ENCODE measurements around the gene GABARAPL1.
"Not testable (repeated sequence)": the region's sequence is repeated elsewhere in the genome, so short reads cannot be mapped to it uniquely, and the experiment has no call there.

GABARAPL1 gene

DNA sequence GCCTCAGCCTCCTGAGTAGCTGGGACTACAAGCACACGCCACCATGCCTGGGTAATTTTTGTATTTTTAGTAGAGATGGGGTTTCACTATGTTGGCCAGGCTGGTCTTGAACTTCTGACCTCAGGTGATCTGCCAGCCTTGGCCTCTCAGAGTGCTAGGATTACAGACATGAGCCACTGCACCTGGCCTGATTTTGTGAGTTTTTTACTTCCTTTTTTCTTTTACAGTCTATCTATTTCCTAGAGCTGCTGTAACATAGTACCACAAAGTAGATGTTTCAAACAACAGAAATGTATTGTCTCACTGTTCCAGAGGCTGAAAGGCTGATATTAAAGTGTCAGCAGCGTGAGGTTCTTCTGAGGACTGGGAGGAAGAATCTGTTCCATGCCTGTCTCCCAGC, 8.2 kb upstream of the GABARAPL1 start:
- peak; percentile 18 for DNase-seq

DNA sequence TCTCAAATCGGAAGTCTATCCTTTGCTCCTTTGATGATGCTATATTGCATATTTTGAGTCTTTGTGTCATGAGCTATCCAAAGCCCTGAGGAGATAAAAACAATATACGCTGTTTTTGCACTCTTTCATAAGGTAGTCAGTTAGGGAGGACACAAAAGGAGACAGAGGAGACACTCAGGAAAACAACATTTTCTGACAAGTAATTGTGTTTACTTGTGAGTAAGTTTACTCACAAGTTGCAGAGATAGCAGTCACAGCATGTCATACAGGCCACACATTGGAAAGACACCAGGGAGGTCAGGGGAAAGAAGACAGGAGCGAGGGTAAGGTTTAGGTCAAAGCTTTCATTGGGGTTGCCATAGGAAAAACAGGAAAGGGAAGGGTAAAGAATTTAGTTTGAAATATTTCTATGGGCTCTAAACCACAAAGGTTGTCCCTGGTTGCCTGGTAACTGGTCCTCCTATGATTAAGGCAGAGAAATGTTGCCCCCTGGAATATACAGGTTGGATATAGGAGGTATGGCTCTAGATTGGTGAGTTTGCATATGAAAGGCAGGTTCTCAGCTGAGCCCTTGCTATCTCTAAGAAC, 7.4 kb upstream of the GABARAPL1 start:
- DNase-seq, result peak; percentile 68

DNA sequence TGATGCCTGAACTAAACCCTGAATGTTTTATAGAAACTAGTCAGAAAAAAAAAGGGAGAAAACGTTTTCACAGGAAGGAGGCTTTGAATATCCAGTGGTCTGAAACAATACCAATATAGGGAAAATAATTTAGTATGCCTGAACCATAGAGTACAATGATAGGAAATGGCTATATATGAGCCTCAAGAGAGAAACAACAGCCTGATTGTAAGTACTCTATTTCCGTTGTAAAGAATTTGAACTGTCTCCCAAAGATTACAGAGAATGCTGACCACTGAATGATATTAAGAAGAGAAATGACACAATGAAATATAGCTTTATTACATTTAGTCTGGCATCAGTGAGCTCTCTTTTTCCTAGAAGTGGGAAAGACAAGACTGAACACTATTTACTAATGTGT, 5.5 kb upstream of the GABARAPL1 start:
- DNase-seq, result no peak

DNA sequence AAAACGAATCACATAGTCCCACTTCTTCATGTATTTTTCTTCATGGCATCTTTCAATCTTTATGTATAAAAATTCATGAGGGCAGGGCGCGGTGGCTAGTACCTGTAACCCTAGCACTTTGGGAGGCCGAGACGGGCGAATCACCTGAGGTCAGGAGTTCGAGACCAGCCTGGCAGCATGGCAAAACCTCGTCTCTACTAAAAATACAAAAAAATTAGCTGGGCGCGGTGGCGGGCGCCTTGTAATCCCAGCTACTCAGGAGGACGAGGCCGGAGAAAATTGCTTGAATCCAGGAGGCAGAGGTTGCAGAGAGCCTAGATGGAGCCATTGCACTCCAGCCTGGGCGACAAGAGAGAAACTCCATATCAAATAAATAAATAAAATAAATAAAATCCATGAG, 2.5 kb upstream of the GABARAPL1 start:
- DNase-seq, result peak; percentile 40

DNA sequence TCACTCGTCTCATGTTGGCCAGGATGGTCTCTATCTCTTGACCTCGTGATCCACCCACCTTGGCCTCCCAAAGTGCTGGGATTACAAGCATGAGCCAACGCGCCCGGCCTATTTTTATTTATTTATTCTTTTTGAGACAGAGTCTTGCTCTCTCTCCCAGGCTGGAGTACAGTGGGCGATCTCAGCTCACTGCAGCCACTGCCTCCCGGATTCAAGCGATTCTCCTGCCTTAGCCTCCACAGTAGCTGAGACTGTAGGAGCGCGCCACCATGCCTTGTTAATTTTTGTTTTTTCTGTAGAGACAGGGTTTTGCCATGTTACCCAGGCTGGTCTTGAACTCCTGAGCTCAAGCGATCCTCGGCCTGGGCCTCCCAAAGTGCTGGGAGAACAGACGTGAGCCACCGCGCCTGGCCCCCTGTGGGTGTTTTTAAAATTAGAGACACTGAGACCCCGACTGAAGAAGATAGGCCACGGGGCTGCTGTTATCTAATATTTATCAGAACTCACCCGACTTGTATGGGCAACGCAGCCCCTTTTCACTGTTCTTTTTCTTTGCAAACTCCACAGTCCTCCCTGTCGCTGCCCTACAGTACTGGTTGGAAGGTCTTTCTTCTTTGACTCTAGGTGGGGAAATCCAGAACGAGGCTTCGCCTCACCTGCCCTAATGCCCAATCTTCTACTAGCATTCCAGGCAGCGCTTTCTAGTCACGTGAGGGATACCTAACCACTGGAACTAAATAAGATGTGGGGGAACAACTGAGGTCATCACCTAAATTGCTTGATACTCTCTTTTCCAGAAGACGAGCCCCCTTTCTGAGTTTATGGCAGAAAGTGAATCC, 1.4 kb upstream of the GABARAPL1 start:
- DNase-seq, result peak; percentile 48

DNA sequence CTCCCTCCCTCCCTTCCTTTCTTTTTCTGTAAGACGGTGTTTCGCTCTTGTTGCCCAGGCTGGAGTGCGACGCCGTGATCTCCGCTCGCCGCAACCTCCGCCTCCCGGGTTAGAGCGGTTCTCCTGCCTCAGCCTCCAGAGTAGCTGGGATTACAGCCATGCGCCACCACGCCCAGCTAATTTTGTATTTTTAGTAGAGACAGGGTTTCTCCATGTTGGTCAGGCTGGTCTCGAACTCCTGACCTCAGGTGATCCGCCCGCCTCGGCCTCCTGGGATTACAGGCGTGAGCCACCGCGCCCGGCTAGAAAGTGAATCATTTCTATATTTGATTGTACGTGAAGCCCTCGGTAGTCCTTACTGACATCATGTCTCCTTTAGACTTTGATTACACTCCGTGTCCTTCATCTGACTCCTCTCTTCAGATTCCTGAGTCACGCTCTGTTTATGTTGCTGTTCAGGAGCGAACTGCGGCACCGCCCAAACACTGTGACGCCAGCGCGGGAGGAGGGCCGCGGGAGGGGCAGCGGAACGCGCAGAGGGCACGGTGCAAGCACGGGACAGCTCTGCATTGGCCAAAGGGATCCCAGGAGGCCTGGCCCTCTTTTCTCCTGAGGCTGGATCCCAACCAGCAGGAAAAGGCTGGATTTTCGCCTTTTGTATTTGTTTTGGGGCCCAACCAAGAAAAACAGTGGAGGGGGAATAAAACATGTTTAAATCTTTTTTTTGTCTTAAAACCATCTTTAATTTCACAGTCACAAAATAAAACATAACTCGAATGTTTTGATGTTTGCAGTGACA, 538 bp upstream of the GABARAPL1 start:
- peak; percentile 99 for DNase-seq

DNA sequence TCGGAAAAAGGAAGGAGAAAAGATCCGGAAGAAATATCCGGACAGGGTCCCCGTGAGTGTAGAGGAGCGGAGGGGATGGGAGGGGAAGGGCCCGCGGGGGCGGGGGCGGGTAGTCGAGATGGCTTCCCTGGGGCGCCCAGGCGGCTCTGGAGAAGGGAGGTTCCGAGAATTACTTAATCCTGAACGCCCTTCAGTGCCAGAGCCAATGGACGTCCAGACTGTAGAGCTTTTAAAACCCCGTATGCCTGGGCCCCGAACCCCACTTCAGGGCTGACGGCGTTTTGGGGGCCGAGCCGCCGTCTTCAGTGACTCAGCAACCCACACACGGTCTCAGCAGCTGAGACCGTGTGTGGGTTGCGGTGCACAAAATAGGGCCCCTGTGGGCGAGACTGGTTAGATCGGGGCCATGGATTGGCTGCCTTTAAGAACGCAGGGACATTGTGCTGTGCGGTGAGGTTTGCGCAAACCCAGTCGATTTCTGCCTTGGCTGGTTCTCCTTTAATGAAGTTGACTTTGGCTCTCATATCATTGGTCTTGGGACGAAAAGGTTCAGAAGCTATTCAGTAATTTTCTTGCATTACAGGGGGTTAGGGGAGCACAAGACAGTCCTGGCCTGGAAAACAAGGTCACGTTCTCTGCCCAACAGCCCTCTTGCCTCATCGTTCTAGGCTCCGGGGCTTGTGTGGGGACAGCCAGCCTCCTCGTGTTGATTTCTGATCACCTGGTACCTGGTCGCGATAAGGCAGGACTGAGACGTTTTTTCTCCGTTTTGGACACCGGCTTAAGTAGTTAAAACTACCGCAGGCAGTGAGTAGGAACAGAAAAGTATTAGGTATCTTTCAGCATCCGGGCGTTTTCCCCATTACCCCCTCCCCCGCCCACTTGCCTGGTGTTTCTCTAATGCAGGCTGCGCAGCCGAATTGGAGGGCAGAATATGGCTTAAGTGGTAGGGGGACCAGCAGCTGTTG, 775 bp downstream of the GABARAPL1 start:
- peak; percentile 84 for DNase-seq

DNA sequence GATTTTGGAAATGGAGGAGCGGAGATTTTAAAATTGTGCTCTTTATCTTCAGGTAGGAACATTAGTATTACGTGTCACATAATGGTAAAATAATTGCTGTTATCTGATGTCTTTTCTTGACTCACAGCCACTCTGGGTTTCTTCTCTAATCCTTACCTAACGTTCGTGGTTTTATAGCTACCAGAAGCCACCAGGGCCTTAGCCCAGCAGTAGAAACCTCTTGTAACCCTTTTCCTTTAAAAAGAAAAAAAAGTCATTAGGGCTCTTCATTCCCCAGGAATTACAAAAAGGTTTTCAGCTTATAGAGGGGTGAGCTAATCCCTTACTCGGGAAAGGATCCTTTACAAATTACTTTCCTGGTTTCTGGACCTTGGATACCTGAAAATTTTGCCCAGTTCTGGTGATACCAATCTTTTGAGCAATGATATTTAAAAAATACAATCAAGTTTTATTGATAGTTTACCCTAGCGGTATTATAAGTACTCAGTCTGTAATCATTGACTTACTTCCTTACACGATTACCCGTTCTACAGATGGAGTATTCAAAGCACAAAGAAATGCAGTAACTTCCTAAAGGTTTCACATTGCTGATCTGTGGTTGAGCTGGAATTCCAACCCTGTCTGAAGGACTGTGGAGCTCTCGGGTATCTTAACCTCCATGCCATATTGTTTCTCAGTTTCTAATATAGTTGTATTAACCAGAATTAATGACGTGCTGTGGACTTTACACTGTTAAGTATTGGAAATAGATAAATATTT, 1.6 kb downstream of the GABARAPL1 start:
- DNase-seq, result peak; percentile 57

DNA sequence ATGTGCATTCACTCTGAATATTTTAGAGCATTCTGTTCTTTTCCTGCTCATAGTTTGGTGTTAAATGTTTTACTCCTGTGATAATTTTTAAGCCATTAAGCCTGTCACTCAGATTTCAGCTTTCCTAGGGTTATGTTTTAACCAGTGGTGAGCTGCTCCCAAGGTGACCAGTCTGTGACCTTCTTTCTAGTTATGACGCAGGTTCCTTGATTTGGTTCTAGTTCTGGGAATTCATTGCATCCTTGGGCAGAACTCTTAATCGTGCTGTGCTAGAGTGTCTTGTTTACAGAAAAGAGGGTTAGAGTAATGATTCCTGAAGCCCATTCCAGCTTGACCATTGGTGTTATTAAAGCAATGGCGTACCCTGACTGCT, 2.2 kb downstream of the GABARAPL1 start:
- no peak for DNase-seq

DNA sequence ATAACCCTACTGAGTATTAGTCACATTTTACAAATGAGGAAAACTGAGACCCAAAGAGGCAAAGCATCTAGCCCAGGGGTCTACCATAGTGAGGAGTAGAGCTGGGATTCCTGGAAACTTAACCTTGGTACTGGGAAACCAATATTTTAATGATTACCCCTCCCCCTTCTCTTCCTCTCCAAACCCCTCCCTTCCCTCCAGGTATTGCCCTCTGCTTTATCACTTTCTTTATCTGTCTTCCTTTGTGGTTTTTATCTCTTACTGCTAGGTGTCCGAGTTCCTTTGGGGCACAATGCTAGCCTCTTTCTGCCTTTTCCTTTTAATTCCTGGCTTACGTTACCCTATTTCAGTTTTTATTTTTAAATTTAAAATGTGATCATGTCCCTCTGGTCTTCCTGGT, 2.8 kb downstream of the GABARAPL1 start:
- no peak for DNase-seq

DNA sequence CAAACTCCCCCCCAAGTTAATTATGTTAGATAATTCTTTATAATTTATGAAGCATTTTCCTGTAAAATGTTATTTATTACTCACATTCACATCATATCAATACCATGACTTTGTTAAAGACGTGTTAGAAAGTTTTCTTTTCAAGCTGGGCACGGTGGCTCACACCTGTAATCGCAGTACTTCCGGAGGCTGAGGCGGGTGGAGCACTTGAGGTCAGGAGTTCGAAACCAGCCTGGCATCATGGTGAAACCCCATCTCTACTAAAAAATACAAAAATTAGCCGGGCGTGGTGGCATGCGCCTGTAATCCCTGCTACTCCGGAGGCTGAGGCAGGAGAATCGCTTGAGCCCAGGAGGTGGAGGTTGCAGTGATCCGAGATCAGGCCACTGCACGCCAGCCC, 3.3 kb downstream of the GABARAPL1 start:
- DNase-seq, result peak; percentile 39

DNA sequence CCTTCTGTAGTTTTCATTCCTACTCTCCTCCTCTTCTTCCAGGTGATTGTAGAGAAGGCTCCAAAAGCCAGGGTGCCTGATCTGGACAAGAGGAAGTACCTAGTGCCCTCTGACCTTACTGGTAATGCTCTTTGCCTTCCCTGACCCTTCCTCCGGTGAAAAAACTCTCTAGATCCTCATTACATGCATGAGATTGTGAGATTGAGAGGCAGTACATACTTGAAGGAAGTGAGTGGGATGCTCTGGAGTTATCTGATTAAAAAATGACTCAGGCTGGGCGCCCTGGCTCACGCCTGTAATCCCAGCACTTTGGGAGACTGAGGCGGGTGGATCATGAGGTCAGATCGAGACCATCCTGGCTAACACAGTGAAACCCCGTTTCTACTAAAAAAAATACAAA, 5.3 kb downstream of the GABARAPL1 start:
- no peak for DNase-seq

DNA sequence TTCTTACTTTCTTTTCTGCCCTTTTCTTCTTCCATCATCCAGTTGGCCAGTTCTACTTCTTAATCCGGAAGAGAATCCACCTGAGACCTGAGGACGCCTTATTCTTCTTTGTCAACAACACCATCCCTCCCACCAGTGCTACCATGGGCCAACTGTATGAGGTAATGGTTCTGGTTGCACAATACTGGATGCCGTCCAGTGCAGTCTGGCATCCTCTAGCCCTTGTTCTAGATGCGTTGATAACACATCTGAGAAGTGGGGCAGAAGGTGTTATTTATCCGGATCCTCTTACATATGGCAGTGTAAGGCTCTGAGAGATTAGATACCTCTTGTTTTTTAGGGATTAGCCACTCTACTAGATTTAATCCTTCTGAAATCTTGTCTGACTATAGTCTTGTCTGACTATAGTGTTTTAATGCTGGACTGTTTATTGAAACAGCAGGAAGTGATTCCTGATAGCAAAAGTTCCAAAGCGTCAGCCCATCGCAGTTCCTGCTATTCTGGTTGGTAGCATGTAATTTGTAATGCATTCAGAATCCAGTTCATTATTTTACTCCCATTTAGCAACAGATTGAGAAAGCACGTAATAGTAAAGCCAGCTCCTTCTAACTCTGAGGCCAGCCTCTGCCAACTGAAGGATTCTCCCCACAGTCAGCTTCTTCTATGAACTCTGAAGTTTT, 7.9 kb downstream of the GABARAPL1 start:
- peak; percentile 36 for DNase-seq

DNA sequence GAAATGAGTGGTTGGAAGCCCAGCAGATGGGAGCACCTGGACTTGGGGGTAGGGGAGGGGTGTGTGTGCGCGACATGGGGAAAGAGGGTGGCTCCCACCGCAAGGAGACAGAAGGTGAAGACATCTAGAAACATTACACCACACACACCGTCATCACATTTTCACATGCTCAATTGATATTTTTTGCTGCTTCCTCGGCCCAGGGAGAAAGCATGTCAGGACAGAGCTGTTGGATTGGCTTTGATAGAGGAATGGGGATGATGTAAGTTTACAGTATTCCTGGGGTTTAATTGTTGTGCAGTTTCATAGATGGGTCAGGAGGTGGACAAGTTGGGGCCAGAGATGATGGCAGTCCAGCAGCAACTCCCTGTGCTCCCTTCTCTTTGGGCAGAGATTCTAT, 9.2 kb downstream of the GABARAPL1 start:
- DNase-seq, result no peak

DNA sequence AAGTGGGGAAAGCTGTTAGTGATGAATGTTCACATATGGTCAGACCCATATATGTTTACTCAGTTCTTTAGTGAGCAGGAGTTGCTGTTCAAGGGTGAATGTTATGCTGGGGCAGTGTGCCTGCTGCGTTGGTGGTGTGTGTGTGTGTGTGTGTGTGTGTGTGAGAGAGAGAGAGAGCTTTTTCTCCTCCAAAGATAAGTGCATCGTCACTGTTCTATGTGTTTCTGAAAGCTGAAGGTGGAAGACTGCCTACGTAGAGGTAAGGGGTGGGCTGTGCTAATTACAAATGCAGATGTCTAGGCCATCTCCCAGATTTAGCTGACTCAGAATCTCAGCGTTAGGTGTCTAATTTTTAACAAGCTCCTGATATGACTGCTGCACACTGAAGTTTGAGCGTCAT, 10.5 kb downstream of the GABARAPL1 start:
- DNase-seq, result no peak

DNA sequence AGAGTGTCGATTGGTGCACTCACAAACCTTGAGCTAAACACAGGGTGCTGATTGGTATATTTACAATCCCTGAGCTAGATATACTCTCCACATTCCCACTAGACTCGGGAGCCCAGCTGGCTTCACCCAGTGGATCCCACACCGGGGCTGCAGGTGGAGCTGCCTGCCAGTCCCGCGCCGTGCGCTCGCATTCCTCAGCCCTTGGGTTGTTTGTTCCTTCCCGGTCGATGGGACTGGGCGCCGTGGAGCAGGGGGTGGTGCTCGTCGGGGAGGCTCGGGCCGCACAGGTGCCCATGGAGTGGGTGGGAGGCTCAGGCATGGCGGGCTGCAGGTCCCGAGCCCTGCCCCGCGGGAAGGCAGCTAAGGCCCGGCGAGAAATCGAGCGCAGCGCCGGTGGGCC, 12.7 kb downstream of the GABARAPL1 start:
- not testable (repeated sequence) for DNase-seq

DNA sequence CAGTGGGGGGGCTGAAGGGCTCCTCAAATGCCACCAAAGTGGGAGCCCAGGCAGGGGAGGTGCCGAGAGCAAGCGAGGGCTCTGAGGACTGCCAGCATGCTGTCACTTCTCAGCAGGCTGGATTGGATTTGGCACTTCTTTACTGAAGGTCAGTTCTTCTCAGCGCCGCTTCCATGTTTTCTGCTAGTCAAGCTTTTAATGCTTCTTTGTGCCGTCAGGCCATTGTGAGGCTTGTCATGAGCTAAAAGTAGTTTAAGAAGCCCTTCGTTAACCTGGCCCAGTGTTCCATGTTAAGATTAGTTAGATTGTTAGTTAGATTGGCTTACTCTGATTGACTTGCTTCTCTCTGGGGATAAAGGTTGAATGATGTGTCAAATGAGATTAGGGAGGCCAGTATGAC, 13.4 kb downstream of the GABARAPL1 start:
- no peak for DNase-seq

DNA sequence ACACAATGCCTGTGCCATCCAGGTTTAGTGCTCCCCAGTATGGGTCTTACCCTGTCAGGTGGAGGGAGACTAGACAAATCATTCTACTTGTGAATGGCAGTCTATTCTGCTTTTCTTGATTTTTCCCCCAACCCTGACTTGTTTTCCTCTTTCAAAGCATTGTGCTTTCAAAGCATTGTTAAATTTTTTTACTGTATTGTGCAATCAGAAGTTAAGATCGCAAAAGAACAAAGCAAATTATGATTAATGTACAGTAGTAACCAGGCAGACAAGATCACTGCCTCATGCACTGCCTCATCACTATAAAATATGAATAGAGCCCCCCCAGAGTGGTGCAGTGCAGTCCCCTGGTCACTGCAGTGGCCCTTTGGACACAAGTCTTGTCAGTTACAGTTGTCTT, 14.1 kb downstream of the GABARAPL1 start:
- no peak for DNase-seq

DNA sequence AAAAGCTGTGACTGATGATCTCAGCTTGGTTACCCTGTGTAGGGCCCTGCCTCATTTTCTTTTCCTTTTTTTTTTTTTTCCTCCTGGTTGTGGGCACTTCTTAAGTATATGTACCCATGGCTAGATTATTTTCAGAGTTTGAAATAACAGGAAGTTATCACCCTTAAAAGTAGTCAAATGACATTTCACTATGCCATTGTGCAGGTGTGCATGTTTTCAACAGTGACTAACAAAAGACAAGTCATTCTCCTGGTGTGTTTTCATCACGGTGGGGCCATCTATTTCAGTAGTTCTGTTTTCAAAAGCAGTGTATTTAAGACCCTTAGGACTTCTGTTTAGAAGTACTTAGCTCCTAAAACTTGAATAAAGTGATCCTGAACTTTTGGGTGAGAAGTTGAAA, 15.0 kb downstream of the GABARAPL1 start:
- no peak for DNase-seq

DNA sequence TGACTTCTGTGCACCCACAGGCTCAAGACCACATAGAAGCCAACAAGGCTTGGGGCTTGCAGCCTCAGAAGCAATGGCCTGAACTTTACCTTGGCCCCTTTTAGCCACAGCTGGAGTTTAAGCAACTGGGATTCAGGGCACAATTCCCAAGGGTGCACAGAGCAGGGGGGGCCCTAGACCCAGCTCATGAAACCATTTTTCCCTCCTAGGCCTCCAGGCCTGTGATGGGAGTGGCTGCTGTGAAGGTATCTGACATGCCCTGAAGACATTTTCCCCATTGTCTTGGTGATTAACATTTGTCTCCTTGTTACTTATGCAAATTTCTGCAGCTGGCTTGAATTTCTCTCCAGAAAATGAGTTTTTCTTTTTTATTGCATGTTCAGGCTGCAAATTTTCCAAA, 21.9 kb downstream of the GABARAPL1 start:
- no peak for DNase-seq
